GM18858 (cell line): ENCODE results near the gene FAM163B.
"Not testable (repeated sequence)": the region's sequence is repeated elsewhere in the genome, so short reads cannot be mapped to it uniquely, and the experiment has no call there.

Source experiments
- ATAC-seq: cut with Tn5 transposase; IDR thresholded peaks from one replicate; pipeline ENCODE4 v1.9.1; 2021; ENCODE audit not compliant: unreplicated experiment

Gene FAM163B

DNA sequence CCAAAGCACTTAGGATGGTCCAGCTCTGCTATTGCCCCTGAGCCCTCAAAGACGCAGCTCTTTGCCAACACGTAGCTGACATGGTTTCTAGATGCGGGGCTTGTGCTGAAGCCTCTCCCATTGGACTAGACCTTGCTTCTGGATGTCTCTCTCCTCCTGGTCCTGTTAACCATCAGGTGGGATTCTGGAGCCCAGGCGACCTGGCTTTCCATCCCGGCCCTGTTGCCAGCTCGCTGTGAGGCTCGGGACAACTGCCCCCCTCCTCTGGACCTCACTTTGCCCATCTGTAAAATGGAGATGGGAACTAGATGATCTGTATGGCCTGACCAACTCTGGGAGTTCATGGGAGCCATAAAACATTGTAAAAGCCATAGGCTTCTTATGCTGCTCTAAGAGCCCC lies 31.0 kb upstream of the FAM163B start:
- no peak for ATAC-seq

DNA sequence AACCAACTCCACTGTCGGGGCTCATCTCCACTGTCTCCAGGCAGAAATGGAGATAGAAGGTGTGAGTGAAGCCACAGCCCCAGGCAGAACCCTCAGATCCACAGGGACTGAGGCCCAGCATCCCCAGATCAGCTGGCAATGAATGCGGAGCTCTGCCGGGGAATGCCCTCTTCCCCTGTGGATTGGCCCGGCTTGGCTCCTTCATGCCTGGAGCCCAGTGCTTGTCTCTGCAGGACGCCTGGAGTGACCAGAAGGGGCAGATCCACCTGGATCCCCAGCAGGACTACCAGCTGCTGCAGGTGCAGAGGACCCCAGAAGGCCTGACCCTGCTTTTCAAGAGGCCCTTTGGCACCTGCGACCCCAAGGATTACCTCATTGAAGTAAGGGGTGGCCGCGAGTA lies 30.4 kb upstream of the FAM163B start:
- no peak for ATAC-seq

DNA sequence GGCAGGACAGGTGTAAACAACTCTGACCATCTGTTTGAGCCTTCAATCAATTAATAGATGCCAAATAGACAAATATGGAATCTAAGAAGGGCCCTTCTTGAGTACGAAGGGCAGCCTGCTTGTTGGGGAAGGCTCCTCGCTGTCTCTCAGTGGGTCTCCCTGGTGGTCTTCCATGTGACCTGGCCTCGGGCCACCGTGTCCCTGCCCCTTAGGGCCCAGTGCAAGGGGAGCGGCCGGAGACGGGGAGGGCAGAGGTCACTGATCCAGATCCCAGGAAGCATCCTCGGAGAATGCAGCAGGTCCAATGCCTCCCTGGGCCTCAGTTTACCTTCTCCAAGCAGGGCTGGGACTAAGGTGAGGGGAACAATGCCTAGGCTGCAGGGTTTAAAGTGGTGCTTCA lies 29.5 kb upstream of the FAM163B start:
- no peak for ATAC-seq

DNA sequence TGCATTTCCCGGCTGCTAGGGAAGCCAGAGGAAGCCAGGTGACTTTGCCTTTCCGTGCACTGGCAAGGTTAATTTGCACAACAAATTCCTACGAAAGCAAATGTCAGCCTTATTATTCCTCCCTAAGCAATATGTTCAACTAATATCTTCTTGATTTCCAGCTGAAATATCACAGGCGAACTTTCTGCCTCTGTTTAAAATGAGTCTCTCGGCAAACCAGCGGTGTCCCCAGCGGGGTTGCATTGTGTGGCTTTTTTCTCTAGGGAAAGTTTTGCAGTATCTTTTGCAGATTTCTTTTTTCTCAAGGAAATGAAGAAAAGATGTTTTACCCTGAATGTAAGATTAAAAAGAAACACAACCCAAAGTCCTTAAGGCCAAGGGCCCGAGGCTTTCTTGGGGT lies 28.9 kb upstream of the FAM163B start:
- no peak for ATAC-seq

DNA sequence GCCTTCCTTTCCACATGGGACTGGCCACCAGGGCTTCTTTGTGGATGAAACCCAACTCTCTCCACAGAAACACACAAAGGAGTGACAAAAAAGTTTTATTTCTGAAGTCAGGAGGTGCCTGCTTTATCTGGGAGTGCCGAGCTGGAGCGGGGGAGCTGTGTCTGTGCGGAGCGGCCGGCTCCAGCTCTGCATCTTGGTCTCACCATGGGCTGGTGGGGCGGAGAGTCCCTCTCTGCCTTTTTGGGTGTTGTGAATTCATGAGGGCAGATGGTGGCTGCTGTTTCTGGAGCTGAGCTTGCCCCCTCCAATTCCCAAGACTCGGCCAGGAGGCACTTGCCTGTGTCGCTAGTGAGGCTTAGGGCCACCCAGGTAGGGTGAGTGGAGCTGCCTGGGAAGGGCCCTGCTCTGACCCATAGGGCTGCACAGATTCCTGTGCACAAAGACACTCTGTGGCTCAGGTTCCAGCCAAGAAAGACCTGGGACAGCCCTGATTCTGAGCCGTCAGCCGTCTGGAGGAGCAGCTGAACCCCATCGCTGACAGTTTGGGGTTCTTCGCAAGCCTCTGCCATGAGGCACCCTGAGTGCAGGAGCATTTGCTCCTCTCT lies 28.4 kb upstream of the FAM163B start:
- ATAC-seq: no peak

DNA sequence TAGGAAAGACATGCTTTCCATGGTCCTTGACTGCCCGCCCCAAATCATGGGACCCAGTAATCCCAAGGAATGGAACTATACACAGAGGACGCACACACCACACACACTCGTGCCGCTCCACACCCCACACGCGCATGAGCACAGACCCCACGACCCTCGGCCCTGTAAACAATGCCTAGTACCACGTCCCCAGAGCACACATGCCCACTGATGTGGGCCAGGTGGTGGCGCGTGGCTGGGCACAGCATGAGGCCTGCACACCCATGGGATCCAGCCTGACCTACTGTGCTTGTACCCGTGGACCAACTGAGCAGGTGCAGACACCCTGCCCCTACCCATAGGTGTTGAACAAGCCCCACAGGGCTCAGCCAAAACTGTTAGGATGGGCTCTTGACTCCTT lies 27.7 kb upstream of the FAM163B start:
- no peak for ATAC-seq

DNA sequence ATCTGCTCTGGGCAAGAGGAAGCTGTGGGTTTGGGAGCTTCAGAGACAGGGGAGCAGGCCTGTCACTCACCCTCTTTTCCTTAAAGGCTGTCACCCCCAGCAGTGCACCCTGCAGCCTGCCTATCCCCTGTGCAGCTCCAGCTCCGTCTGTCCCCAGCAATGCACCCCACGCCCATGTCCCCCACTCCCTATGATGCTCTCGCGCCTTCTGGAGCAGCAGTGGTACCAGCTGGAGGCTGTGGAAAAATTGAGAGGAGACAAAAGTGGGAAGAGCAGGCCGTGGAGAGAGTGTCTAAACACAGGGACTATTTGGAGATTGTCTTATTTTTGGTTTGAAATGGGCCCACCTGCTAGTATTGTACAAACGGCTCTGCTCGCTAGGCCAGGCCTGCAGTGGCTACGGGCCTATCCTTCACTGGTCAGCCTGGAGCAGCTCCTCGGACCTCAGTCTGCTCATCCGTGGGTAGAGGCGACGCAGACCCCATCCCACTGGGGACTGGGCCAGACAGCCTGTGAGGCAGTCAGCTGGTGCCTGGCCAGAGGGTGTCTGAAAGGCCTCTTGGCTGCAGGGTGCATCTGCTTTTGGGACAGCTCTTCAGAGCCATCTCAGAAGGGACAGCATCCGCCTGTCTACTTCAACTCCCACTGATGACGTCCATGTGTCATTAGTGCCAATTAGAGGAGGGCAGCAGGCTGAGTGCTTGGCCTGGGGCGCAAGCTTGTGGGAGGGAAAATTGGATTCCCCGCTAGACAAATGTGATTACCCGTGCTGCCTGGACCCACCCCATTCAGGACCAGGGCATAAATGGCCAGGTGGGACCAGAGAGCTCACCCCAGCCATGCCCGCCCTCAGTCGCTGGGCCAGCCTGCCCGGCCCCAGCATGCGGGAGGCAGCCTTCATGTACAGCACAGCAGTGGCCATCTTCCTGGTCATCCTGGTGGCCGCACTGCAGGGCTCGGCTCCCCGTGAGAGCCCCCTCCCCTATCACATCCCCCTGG lies 26.6 kb upstream of the FAM163B start, which contains the start of gene DBH:
TSS of gene DBH (plus strand) at position 831 of the 999 bp plus-strand sequence. CDS start at position 840, 9 bp downstream.
- ATAC-seq: no peak

DNA sequence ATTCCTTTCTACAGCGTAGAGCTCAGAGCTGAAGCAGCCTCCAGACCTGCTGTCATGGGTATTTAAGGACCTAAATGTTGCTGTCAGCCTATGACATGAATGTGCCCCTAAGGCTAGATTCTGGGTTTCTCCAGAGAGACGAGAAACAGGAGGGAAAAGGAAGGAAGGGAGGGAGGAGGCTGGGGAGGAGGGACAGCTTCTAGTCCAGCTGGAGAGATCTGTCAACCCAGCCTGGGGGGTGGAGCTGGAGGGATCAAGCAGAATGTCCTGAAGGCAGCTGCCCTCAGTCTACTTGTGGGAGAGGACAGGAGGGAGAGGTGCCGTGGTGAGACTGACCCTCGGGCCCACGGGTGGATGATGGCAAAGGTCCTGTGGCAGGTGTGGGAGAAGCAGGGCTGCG lies 25.9 kb upstream of the FAM163B start:
- no peak for ATAC-seq

DNA sequence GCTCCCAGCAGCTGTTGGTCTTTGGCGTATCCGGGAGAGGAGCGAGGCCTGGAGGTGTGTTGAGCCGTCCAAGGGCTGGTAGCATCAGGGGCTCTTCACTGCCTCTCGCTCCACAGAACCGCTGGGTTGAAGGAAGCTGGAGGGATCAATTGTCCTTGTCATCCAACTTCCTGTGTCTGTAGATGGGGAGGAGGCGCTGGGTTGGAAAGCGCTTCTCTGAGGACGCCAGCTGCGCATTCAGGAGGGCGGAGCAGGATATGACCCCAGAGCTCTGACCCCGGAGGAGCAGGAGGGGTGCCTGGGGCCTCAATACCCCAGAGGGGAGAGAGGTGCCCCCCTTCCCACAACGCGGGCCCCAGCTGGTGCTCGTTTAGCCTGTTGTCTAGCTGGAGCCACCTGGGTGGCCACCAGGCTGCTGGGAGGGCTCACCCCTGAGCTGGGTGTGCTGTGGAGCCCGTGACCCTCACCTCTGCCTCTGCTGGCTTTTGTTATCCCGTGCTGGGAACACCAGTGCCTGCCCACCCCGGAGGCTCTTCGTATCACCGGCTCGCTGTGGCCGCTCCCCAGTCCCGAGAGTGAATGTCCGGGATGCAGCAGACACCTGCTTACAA lies 25.0 kb upstream of the FAM163B start:
- no peak for ATAC-seq

DNA sequence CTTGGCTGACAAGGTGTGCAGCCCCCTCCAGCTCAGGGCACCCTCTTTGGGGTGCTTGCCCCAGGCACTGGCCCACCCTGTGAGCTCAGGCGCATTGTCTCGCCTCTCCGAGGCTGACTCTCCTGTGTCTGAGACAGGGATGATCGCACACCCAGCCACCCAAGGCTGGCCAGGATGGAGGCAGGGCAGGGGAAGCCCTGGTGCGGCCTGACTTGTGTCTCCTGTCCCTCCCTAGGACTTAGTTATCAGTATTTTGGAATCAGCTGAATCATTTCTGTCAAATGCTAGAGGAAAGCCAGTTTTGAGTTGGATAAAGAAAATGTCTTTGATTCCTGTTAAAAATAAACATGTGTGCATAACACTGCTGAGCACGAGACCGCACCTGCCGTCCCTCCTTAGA lies 24.5 kb upstream of the FAM163B start:
- ATAC-seq: no peak

DNA sequence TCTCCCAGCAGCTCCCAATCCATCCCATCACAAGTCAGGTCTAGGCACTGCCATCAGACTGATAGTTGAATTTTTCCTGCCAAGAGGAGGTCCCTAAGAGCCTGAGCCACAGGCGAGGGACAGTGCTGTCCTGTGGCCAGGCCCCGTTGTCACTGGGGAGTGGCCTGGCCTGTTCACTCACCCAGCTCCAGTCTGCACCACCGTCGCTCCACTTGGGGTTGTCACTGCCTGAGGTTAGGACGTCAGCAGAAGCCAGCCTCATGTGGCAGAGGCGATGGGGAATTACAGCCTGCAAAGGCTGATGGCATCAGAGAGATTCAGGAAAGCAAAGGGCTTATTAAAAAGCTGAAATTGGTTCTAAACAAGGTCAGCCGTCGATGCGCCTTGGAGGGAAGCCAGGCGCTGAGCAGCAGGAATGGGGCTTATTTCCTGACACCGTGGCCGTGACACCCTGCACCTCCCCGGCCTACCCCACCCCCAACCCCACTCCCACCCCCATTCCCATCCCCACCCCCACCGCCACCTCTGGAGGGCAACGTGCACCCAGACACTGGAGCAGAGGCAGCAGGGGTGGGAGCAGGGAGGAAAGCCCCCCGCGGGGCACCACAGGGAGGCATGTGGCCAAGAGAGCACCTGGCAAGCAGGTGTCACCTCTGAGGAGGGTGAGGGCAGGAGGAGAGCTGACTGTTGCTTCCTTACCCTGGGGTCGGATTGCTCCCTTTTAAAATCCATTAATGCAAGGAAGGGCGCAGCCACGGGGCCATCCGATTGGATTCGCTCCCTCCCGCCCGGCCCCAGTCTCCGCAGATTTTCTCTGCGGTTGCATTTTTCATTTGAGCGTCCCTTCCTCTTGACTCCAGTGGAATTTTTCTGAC lies 23.9 kb upstream of the FAM163B start:
- ATAC-seq: no peak

DNA sequence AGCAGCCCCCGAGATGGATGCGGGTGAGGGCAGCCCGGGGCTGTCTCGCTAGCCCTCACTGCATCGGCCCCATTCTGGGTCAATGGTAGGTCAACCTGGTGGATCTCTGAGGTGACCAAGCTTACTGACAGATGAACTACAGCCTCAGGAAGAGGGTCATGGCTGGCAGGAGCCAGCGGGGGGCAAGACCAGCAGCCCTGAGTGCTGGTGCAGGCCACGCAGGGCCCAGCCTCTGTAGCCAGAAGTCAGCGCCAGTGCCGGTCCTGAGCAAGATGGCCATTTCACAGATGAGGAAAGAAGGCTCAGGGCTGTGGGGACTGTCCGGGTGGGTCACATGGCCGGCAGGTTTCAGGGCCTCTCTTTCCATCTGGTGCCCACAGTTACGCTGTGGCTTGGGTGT lies 21.9 kb upstream of the FAM163B start:
- no peak for ATAC-seq

DNA sequence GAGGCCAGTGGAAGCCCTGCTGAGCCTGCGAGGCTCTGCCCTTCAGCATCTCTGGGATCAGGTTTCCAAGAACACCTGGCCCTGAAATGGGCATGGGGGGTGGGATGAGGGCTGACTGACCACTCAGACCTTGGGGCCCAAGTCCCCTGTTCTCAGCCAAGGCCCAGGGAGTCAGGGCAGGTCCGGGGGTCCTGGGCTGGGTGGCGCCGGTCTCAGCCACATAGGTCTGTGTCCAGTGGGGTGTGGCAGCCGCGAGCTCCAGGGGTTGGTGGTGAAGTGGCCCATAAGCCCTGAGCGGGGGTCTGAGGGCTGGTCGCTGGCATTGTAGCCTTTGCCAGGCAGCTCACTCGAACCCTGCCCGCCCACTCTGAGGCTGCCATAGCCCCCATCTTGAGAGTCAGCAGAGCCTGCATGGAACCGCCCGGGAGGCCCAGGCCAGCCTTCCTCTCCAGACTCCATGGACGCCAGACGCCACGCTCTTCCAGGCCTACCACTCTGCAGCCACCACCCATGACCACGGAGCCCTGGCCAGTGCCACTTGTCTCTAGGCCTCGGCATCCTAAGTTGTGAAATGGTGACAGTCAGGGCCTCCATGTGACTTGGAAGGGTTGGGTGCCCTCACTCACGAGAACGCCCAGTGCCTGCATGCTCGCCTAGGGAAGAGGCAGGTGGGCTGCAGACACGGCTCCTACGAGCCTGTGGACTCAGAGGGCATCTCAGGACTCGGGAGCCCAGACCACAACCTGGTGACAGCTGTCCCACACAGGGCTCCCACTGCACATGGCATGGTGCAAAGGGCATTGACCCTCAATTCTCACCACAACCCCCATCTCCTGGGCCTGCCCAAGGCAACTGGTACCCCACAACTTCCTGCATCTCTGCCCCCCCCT lies 20.3 kb upstream of the FAM163B start:
- no peak for ATAC-seq

DNA sequence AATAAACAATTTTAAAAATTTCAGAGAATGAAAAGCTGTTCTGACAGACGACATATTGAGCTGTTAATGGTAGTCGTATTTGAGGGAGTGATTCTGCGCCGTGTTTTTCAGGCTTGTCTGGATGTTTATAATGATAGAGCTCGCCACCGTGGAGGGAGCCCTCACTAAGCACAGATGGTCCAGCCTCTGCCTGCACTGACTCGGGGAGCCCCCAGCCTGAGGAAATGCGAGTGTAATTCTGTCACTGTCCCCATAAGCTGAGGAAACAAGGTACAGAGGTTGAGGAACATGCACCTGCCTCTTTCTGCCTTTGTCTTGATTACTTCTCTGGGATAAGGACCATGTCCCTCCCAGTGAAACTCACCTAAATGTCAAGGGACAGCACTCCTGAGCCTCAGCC lies 19.6 kb upstream of the FAM163B start:
- no peak for ATAC-seq

DNA sequence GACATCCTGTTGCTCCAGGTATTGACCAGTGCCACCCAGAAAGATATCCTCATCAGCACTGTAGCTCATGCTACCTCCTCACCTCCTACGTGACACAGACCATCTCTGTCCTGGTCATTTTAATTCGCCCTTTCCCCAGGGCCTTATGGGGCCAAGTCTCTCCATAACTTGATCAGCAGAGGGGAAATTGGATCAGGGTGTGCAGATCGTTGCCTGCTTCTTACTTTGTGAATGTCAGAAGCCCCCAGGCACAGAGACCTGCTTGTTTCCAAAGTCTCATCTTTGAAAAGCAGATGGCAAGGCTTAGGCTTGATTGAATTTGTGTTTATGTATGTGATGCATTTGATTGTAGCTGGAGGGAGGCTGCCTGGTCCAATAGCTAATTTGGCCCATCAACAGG lies 18.2 kb upstream of the FAM163B start:
- no peak for ATAC-seq

DNA sequence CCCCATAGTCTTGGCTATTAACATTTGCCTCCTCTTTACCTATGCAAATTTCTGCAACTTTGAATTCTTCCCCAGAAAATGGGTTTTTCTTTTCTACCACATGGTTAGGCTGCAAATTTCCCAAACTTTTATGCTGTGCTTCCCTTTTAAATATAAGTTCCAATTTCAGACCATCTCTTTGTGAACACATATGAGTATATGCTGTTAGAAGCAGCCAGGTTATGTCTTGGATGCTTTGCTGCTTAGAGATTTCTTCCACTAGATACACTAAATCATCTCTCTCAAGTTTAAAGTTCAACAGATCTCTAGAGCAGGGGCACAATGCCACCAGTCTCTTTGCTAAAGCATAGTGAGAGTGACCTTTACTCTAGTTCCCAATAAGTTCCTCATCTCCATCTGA lies 16.8 kb upstream of the FAM163B start:
- ATAC-seq: not testable (repeated sequence)

DNA sequence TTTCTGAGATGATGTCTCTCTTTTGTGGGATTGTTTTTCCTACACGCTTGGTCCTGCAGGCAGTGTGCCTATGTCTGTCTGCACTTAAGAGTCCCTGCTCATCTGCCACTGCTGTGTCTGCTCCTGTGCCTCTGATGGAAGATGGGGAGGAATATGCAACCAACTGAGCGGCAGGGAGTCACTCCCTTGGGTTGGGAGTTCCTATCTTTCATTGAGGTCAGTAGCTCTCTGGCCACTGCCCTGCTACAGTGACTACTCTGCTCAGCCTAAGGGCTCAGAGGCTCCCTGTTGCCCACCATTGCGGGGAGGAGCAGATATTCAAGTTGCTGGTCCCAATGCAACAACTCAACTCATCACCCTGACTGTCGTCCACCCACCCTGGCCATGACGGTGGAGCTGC lies 13.4 kb upstream of the FAM163B start:
- ATAC-seq: no peak

DNA sequence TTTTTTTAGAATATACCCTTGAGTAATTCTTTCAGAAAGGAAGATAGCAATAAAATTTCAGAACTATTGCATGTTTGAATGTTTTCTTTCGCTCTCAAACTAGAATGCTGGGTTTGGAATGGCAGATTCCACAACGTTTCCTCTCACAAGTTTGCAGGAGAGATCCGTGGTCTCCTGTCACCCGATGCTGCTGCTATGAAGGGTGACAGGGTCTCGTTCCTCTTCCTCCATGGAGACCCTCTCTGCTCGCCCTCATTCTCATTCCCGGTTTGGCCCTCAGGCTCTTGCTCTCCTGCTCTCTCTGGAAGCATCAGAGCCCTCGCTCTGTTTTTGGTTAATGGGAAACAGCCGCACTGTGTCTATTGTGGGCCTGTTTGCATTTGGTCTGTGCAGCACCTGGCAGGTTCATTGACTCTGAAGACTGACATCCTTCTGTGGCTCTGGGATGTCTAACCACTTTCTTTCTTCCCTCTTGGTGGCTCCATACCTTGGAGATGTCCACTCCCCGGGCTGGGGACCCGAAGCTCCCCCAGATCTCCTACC lies 12.6 kb upstream of the FAM163B start:
- no peak for ATAC-seq

DNA sequence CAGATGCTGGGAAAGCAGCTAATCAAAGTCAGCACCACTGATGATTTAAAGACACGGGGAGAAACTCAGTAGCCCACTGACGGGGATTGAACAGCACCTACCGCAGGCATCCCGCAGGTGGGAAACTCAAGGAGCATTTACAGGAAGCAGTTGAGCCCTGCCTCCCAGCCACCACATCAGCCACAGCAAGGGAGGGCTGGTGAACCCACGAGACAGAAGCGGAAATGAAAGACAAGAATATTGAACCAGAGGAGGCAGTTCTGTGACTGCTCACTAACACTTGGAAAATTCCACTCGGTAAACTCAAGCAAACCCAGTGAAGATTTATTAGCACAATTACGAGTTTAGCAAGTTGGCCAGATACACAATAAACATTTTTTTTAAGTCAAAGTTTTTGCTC lies 10.6 kb upstream of the FAM163B start:
- ATAC-seq: no peak

DNA sequence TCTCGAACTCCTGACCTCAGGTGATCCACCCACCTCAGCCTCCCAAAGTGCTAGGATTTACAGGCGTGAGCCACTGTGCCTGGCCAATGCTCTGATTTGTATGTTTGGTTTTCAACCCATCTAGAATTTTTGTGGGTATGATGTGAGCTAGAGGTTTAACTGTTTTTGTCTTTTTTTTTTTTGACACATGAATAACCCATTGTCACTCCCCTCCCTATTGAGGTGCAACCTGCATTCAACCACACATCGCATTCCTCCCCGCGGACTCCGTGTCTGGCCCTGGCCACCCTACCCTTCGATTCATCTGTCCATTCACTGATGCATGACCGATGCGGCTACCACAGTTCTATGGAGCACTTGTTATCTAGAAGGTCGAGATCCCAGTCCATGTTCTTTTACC lies 9.5 kb upstream of the FAM163B start:
- ATAC-seq: no peak
